HCT116 (cell line): ENCODE data around the gene TRIM9. TPM values are rescaled to one million over a fixed set of nuclear protein-coding genes. Genes with fewer than 3 reads are reported as not detected.

Experiments
- ATAC-seq: fragments of 200-7000 bp; cut with Tn5 transposase; 2 replicates; pipeline ENCODE4 v1.9.1; 2020; ENCODE audit warnings: mild to moderate bottlenecking, moderate library complexity
- BruUV-seq: library from RNA; stranded (reverse); fragments of 400-500 nt; replicated peaks from 2 replicates; lab custom pipeline; 2021; lab: Mats Ljungman, UMichigan
- CTCF ChIA-PET: fragments of 300-600 bp; sonication (Branson Sonifier 250); formaldehyde crosslinking; loops from one replicate; lab custom pipeline; 2021; ENCODE audit warnings: antibody characterized with exemption; lab: Charles Lee
- POLR2A ChIA-PET: fragments of 300-600, 350-600 bp; sonication (Branson Sonifier 250); formaldehyde crosslinking; loops from one replicate; lab custom pipeline; 2021; ENCODE audit warnings: antibody characterized with exemption; lab: Charles Lee
- RAD21 ChIA-PET, 2 experiments: fragments of 300-600 bp; sonication (Branson Sonifier 250); formaldehyde crosslinking; loops; one replicate each; lab custom pipeline; 2023; ENCODE audit warnings: low total read pairs in 2 of 2; ENCODE audit not compliant: uncharacterized antibody in 2 of 2, unreplicated experiment in 2 of 2, low non-redundant PET in 1 of 2; lab: Charles Lee
- DNase-seq: peaks from one replicate; pipeline ENCODE4 v3.0.0-alpha.2; 2010; ENCODE audit warnings: low read depth, low spot score
- H2AFZ ChIP-seq: fragments of 200-600 bp; shearing (Covaris generic), sonication (generic); 2 replicates; pipeline ENCODE4 v1.6.1; 2017; ENCODE audit warnings: low read depth, mixed run types, mixed read lengths, antibody characterized with exemption, low read length; ENCODE audit not compliant: poor library complexity, severe bottlenecking
- H3K27ac ChIP-seq: 2 replicates; pipeline ENCODE4 v1.5.1; 2012; ENCODE audit warnings: low read depth, low read length
- H3K27me3 ChIP-seq: fragments of 200-600 bp; sonication (generic); 2 replicates; pipeline ENCODE4 v1.6.1; 2016; ENCODE audit warnings: mixed run types, low read length, mixed read lengths; ENCODE audit not compliant: insufficient read depth
- H3K36me3 ChIP-seq, 2 experiments: fragments of 200-500 bp in 1 of 2; fragments of 200-600 bp in 1 of 2; sonication (Bioruptor generic) in 1 of 2; sonication (generic) in 1 of 2; 2 replicates each; pipeline versions ENCODE4 v1.5.1 to v1.6.1; 2014 to 2016; ENCODE audit warnings: low read length in 2 of 2, inconsistent platforms in 1 of 2, mixed read lengths in 1 of 2, mixed run types in 1 of 2; ENCODE audit not compliant: insufficient read depth in 2 of 2, control insufficient read depth in 1 of 2
- H3K4me1 ChIP-seq, 2 experiments: fragments of 200-600 bp in 1 of 2; sonication (generic) in 1 of 2; 2 replicates each; pipeline versions ENCODE4 v1.5.1 to v1.6.1; 2012 to 2017; ENCODE audit warnings: low read length in 2 of 2, inconsistent platforms in 1 of 2, mild to moderate bottlenecking in 1 of 2, mixed read lengths in 1 of 2, mixed run types in 1 of 2, moderate library complexity in 1 of 2; ENCODE audit not compliant: insufficient read depth in 2 of 2, control insufficient read depth in 1 of 2
- H3K4me2 ChIP-seq: fragments of 200-600 bp; sonication (generic); 2 replicates; pipeline ENCODE4 v1.6.1; 2017; ENCODE audit warnings: mixed run types, low read length, mixed read lengths
- H3K4me3 ChIP-seq, 2 experiments: fragments of 200-600 bp in 1 of 2; sonication (generic) in 1 of 2; replicated peaks in 1 of 2; 2 replicates each; pipeline ENCODE4 v1.5.1; 2011 to 2016; ENCODE audit warnings: low read length in 2 of 2, control low read depth in 1 of 2, low read depth in 1 of 2, mild to moderate bottlenecking in 1 of 2, mixed read lengths in 1 of 2, mixed run types in 1 of 2
- H3K79me2 ChIP-seq: fragments of 200-600 bp; sonication (generic); 2 replicates; pipeline ENCODE4 v1.6.1; 2017; ENCODE audit warnings: mild to moderate bottlenecking, mixed run types, low read length, moderate library complexity, mixed read lengths; ENCODE audit not compliant: insufficient read depth
- H3K9ac ChIP-seq: fragments of 200-600 bp; sonication (generic); 2 replicates; pipeline ENCODE4 v1.6.1; 2016; ENCODE audit warnings: low read length, mixed read lengths
- H3K9me2 ChIP-seq: fragments of 200-600 bp; sonication (generic), shearing (Covaris generic); 2 replicates; pipeline ENCODE4 v1.6.1; 2017; ENCODE audit warnings: mixed run types, mild to moderate bottlenecking, moderate library complexity; ENCODE audit not compliant: insufficient read depth
- H3K9me3 ChIP-seq, 2 experiments: fragments of 200-500 bp in 1 of 2; fragments of 200-600 bp in 1 of 2; sonication (Bioruptor generic) in 1 of 2; sonication (generic) in 1 of 2; 2 replicates each; pipeline ENCODE4 v1.6.1; 2014 to 2017; ENCODE audit warnings: low read length in 2 of 2, mixed read lengths in 2 of 2, inconsistent platforms in 1 of 2, low read depth in 1 of 2, mild to moderate bottlenecking in 1 of 2, mixed run types in 1 of 2, moderate library complexity in 1 of 2; ENCODE audit not compliant: control insufficient read depth in 1 of 2, insufficient read depth in 1 of 2
- H4K20me1 ChIP-seq: fragments of 200-600 bp; sonication (generic), shearing (Covaris generic); 2 replicates; pipeline ENCODE4 v1.6.1; 2017; ENCODE audit warnings: mixed run types, mild to moderate bottlenecking, moderate library complexity; ENCODE audit not compliant: insufficient read depth
- ATF3 ChIP-seq: IDR thresholded peaks from 2 replicates; pipeline ENCODE4 v1.6.1; 2012
- CEBPB ChIP-seq: IDR thresholded peaks from 2 replicates; pipeline ENCODE4 v1.6.1; 2012; ENCODE audit warnings: low read depth
- EGR1 ChIP-seq: IDR thresholded peaks from 2 replicates; pipeline ENCODE4 v1.6.1; 2012; ENCODE audit warnings: low read depth
- EZH2 ChIP-seq: fragments of 200-600 bp; sonication (generic); IDR thresholded peaks from 2 replicates; pipeline ENCODE4 v1.6.1; 2017; ENCODE audit warnings: antibody characterized with exemption, mixed run types
- FOSL1 ChIP-seq: IDR thresholded peaks from 2 replicates; pipeline ENCODE4 v1.6.1; 2012; ENCODE audit warnings: low read depth
- JUND ChIP-seq: IDR thresholded peaks from 2 replicates; pipeline ENCODE4 v1.6.1; 2012
- MAX ChIP-seq: IDR thresholded peaks from 2 replicates; pipeline ENCODE4 v1.6.1; 2012
- POLR2AphosphoS5 ChIP-seq: IDR thresholded peaks from 2 replicates; pipeline ENCODE4 v1.6.1; 2011; ENCODE audit warnings: mild to moderate bottlenecking, low read depth, low read length, moderate library complexity
- RAD21 ChIP-seq: IDR thresholded peaks from 2 replicates; pipeline ENCODE4 v1.6.1; 2012; ENCODE audit warnings: low read depth, mild to moderate bottlenecking
- SIN3A ChIP-seq: IDR thresholded peaks from 2 replicates; pipeline ENCODE4 v1.6.1; 2012; ENCODE audit warnings: low read depth
- SP1 ChIP-seq: IDR thresholded peaks from 2 replicates; pipeline ENCODE4 v1.6.1; 2012; ENCODE audit warnings: low read depth
- SRF ChIP-seq: IDR thresholded peaks from 2 replicates; pipeline ENCODE4 v1.6.1; 2012; ENCODE audit warnings: low read depth
- TCF7L2 ChIP-seq: IDR thresholded peaks from 2 replicates; pipeline ENCODE4 v1.7.0; 2011; ENCODE audit warnings: borderline replicate concordance, inconsistent platforms; ENCODE audit not compliant: insufficient read depth, insufficient read length; ENCODE audit errors: extremely low read depth
- YY1 ChIP-seq: IDR thresholded peaks from 2 replicates; pipeline ENCODE4 v1.6.1; 2011; ENCODE audit warnings: low read length, low read depth, moderate library complexity, mild to moderate bottlenecking; ENCODE audit not compliant: insufficient replicate concordance; ENCODE audit errors: extremely low read depth
- ZFX ChIP-seq: fragments of 450-650 bp; IDR thresholded peaks from 2 replicates; pipeline ENCODE4 v1.6.1; 2017
- ZNF274 ChIP-seq: fragments of 200-500 bp; sonication (Bioruptor generic); IDR thresholded peaks from 2 replicates; pipeline ENCODE4 v1.6.1; 2014; ENCODE audit warnings: mild to moderate bottlenecking, low read depth, low read length, inconsistent platforms
- intact Hi-C: fragments of 100-400 bp; cut with micrococcal nuclease; formaldehyde crosslinking; loops from 2 replicates; pipeline ENCODE4 v1.10.0; 2022
- total RNA-seq: library from RNA; stranded (reverse); gene quantifications from one replicate; pipeline ENCODE4 v1.2.1, GENCODE V29; 2021; ENCODE audit not compliant: unreplicated experiment
- TF ChIP-seq, protein P1 (sequence below): IDR thresholded peaks from 2 replicates; pipeline ENCODE4 v1.6.1; 2011; ENCODE audit warnings: mild to moderate bottlenecking, low read length, moderate library complexity; ENCODE audit not compliant: insufficient replicate concordance; ENCODE audit errors: extremely low read depth

TRIM9 gene
- total RNA-seq, 1 experiment from 2014 or later, result 4.6 TPM

DNA sequence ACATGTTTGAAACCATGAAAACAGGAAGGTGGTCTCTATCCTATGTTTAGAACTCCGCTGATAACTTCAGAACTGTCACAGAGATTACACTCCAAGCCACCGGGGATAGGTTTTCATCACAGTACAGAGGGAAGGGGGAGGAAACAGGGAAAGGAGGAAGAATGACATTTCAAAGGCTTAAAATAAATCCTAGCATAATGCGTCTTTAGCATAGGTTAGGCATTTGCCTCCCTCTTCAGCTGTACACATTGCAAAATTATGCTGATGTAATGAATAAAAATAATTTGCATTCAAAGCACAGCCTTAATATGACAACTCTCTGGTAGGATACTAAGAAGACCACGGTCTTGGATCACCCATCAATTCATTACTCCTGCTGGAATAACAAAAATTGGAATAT lies 96.3 kb downstream of the TRIM9 start:
- H3K36me3 ChIP-seq, result no peaks in the 10 kb centered on the region
- no peaks in the 10 kb centered on the region for H3K9me3 ChIP-seq
- H3K4me1 ChIP-seq, result no peaks in the 10 kb centered on the region
- H3K9ac ChIP-seq, result no peak overlapping the region
- ATAC-seq, result no peak
- intact Hi-C loops, result no loop called here
- no peak overlapping the region for H3K27ac ChIP-seq
- ChIA-PET CTCF (no interaction called here), POLR2A (interaction anchor here (0.6 kb wide), 1 partner anchor 1118 kb away, joined by 3 read pairs; no protein-coding TSS in a partner anchor), RAD21 (no interaction called here)
- H2AFZ ChIP-seq, result no peak overlapping the region
- DNase-seq, result no peak
- H3K9me2 ChIP-seq, result no peaks in the 10 kb centered on the region
- H3K79me2 ChIP-seq, result no peaks in the 10 kb centered on the region
- H3K4me3 ChIP-seq, result no peak overlapping the region
- H4K20me1 ChIP-seq, result no peaks in the 10 kb centered on the region
- no peaks in the 10 kb centered on the region for H3K27me3 ChIP-seq
- TF ChIP-seq SRF (no peak), ZNF274 (no peak), SIN3A (no peak), ATF3 (no peak), RAD21 (no peak), SP1 (no peak), ZFX (no peak), JUND (no peak), TCF7L2 (no peak), FOSL1 (no peak), MAX (no peak), YY1 (no peak), CEBPB (no peak), EZH2 (no peak), EGR1 (no peak), POLR2AphosphoS5 (no peak)
- TF ChIP-seq, protein P1, sequence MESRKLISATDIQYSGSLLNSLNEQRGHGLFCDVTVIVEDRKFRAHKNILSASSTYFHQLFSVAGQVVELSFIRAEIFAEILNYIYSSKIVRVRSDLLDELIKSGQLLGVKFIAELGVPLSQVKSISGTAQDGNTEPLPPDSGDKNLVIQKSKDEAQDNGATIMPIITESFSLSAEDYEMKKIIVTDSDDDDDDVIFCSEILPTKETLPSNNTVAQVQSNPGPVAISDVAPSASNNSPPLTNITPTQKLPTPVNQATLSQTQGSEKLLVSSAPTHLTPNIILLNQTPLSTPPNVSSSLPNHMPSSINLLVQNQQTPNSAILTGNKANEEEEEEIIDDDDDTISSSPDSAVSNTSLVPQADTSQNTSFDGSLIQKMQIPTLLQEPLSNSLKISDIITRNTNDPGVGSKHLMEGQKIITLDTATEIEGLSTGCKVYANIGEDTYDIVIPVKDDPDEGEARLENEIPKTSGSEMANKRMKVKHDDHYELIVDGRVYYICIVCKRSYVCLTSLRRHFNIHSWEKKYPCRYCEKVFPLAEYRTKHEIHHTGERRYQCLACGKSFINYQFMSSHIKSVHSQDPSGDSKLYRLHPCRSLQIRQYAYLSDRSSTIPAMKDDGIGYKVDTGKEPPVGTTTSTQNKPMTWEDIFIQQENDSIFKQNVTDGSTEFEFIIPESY, result no peak
- no TSS peak for BruUV-seq
- H3K4me2 ChIP-seq, result no peak overlapping the region
